Stimulated activated CD4-positive, alpha-beta T cell treated with anti-CD3 and anti-CD28 coated beads, TNF-alpha, amount 100 ng/mL, for 24 hours (primary cell): ENCODE measurements around the gene MYO10.
"Not testable (repeated sequence)": the region's sequence is repeated elsewhere in the genome, so short reads cannot be mapped to it uniquely, and the experiment has no call there.

ENCODE experiments used
- DNase-seq, 3 experiments: peaks; one replicate each; pipeline ENCODE4 v3.0.0-alpha.2; 2020; ENCODE audit warnings: low read depth in 3 of 3

MYO10 gene

DNA sequence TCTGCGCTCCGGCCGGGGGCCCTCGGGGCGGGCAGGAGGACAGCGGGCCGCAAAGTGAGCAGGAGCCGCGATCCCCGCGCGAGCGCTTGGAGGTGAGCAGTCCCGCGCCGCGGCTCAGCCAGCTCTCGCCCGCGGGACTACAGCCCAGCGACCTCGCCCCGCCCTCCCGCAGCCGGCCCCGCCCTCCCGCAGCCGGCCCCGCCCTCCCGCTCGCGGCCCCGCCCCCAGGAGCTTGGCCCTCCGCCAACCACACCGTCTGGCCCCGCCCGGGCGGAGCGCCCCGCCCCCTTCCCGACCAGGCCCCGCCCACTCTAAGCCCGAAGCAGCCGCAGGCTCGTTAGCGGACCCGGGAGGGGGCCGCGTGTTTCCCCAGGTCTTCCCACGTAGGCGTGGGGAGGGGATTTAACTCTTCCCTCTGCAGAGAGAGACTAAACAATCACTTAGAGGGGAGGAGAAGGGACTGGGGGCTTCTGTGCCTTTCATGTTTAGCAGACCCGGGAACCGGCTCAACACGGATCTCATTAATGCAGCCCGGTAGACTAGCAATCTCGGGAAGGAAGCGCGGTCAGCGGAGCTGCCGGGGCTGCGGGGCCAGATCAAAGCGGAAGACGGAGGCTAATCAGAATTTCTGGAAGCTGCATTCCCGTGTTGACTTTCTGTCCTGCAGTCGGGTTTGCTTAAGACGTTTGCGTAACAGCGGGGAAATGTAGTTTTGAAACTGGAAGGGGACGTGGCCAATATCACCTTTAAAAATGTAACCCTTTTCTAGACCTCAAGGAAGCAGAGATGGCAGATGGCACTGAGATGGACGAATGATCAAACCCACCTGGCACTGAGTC lies at the start of gene MYO10:
TSS of gene MYO10 (minus strand) at position 139 of the 839 bp plus-strand sequence. CDS start 480 bp downstream, outside the sequence.
- peak in 2 of 3 experiments; percentile 50 to 59 for DNase-seq

GRCh38 chr5:16985304-16985703 lies 49.2 kb upstream of the MYO10 start:
- DNase-seq = not testable (repeated sequence)

DNA sequence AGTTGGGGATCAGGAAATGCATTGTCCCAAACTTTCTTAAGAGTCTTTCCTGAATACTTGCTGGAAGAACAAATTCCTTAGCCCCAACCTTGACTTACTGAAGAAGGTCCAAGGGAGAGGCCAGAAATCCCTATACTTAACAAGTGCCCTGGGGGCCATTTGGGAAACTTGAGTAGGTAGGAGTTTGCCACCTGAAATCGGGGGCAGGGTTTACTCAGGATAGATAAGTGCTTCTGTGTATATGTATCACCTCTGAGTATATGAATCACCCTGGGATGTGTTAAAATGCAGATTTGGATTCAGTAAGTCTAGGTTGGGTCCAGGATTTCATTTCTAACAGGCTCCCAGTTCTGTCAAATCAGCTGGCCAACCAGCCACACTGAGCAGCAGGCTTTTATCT lies 47.9 kb upstream of the MYO10 start:
- no peak for DNase-seq

GRCh38 chr5:16983022-16983639 lies 47.0 kb upstream of the MYO10 start:
- no peak for DNase-seq

DNA sequence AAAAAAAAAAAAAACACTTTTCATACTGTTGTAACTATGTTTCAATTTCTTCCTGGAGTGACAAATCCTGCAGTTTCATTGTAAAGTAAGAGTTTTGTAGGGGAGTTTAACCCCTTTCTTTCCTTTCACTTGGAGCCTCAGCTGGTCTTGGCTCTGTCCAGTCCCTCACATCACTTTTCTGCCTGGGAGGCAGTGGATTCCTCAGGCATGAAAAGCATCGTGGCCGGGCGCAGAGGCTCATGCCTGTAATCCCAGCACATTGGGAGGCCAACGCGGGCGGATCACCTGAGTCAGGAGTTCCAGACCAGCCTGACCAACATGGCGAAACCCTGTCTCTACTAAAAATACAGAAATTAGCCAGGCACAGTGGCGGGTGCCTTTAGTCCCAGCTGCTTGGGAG lies 45.6 kb upstream of the MYO10 start:
- DNase-seq = no peak

- DNase-seq = no peak
These were observed 44.9 kb upstream of the MYO10 start for GRCh38 chr5:16980983-16981382.

GRCh38 chr5:16978296-16978695 lies 42.2 kb upstream of the MYO10 start:
- DNase-seq = no peak

GRCh38 chr5:16976625-16977008 lies 40.5 kb upstream of the MYO10 start:
- no peak for DNase-seq

- no peak for DNase-seq
These were observed 40.0 kb upstream of the MYO10 start for GRCh38 chr5:16975950-16976624.

- no peak for DNase-seq
These were observed 38.9 kb upstream of the MYO10 start for GRCh38 chr5:16974981-16975380.

DNA sequence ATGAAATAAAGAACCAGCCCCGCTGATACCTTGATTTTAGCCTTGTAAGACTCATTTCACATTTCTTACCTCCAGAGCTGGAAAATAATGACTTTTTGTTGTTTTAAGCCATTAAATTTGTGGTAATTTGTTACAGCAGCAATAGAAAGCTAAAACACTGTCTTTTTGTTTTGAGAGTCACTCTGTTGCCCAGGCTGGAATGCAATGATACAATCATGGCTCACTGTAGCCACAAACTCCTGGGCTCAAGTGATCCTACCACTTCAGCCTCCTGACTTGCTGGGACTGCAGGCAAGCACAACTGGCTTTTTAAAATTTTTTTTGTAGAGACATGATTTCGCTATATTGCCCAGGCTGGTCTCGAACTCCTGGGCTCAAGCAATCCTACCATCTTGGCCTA lies 34.7 kb upstream of the MYO10 start:
- no peak for DNase-seq

DNA sequence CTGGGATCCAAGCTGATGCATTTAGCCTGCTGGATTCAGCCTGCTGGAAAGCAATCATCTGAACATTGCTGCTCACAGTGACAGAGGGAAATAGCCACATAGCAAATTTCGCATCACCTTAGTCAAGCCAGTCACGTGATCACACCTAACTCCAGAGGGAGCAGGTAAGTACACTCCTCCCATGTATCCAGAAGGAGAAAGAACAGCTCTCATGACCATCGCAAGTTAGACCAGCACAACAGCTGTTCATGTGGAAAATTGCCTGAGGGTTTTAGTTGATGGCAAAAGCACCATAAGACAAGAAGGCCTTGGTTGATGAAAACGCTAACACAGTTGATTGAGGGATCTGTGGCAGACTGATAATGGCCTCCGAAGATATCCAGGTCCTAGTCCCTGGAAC lies 34.2 kb upstream of the MYO10 start:
- DNase-seq = no peak

DNA sequence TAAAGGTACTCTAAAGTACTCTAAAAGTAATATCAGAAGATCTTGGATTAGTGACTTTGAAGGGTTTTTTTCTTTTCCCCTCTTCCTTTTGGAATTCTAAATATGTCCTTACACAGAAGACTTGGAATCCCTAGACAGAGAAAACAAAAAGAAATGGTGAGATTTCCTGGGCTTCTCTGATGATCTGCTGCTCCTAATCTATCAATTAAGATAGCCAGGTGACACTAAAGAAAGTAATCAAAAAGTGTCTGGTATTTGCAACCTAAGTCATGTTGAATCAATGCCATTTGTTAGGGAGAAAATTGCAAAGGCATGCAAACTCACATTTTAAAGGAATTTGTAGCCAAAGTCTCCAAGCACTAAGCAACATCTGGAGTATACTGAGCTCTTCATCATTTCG lies 29.5 kb upstream of the MYO10 start:
- no peak for DNase-seq

GRCh38 chr5:16963821-16964220 lies 27.7 kb upstream of the MYO10 start:
- no peak for DNase-seq

DNA sequence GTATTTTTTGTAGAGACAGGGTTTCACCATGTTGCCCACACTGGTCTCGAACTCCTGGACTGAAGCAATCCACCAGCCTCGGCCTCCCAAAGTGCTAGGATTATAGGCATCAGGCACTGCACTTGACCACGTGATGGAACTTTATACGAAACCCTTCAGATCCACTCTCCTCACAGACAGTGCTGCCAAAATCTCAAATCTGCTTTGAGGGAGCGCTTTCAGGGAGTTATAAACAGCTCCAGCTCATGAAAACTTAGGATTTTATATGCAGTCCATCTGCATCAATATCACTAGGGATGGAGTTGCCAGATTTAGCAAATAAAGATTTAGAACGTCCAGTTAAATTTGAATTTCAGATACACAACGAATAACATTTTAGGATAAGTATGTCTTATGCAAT lies 25.0 kb upstream of the MYO10 start:
- DNase-seq = no peak

DNA sequence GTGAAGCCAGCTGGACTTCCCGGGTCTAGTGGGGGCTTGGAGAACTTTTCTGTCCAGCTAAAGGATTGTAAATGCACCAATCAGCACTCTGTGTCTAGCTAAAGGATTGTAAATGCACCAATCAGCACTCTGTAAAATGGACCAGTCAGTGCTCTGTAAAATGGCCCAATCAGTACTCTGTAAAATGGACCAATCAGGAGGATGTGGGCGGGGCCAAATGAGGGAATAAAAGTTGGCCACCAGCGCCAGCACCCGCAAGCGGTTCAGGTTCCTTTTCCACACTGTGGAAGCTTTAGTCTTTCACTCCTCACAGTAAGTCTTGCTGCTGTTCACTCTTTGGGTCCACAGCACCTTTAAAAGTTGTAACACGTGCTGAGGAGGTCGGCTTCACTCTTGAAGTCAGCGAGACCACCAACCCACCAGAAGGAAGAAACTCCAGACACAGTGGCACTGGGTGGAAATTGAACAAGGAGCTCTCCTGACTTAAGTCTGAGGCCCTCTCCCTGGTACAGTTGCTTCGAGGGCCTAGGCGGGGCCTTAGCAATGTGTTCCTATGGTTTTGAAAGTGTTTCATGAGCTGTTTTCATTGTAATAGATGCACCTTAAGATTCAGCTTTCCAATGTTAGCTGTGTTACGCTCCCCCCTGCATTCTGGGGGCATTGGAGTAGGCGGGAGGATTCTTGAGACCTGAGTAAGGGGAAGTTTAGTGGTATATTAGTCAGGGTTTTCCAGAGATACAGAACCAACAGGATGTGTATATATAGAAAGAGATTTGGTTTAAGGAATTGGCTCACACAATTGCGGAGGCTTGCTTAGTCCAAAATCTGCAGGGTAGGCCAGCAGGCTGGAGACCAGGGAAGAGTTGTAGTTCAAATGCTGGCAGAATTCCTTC lies 21.5 kb upstream of the MYO10 start:
- DNase-seq = no peak

- DNase-seq = no peak
These were observed 17.6 kb upstream of the MYO10 start for GRCh38 chr5:16953729-16954128.

GRCh38 chr5:16952968-16953671 lies 17.0 kb upstream of the MYO10 start:
- DNase-seq = no peak

- no peak for DNase-seq
These were observed 10.6 kb upstream of the MYO10 start for GRCh38 chr5:16946725-16947124.

GRCh38 chr5:16944816-16945562 lies 8.9 kb upstream of the MYO10 start:
- no peak for DNase-seq
